Psoas muscle (tissue), 8 donors: ENCODE measurements around the gene RGL2. TPM values are rescaled to one million over a fixed set of nuclear protein-coding genes. Genes with fewer than 3 reads are reported as not detected.

Experiments
- ATAC-seq, 4 donors: fragments of 200-7000 bp; cut with Tn5 transposase; one replicate each; pipeline ENCODE4 v1.9.1; 2020; ENCODE audit warnings: moderate library complexity in 3 of 4, mild to moderate bottlenecking in 2 of 4
- DNase-seq, 2 donors: peaks; one replicate each; pipeline ENCODE4 v3.0.0-alpha.2; 2020
- H3K27ac ChIP-seq: fragments of 200-600 bp; one replicate; pipeline ENCODE4 v1.8.0; 2022
- H3K27me3 ChIP-seq, 3 donors: fragments of 200-600 bp in 1 of 3; one replicate each; pipeline versions ENCODE4 v1.6.1 to v1.8.0; 2013 to 2022; ENCODE audit warnings: low read length in 2 of 3, mild to moderate bottlenecking in 2 of 3, moderate library complexity in 1 of 3; ENCODE audit not compliant: insufficient read depth in 3 of 3
- H3K36me3 ChIP-seq, 2 donors: fragments of 200-600 bp in 1 of 2; one replicate each; pipeline versions ENCODE4 v1.6.1 to v1.8.0; 2013 to 2022; ENCODE audit warnings: low read depth in 1 of 2, mild to moderate bottlenecking in 1 of 2, moderate library complexity in 1 of 2; ENCODE audit not compliant: insufficient read depth in 1 of 2
- H3K4me1 ChIP-seq: fragments of 200-600 bp; one replicate; pipeline ENCODE4 v1.8.0; 2022
- H3K4me3 ChIP-seq: fragments of 200-600 bp; one replicate; pipeline ENCODE4 v1.8.0; 2022; ENCODE audit warnings: mild to moderate bottlenecking
- H3K9me3 ChIP-seq: fragments of 200-600 bp; one replicate; pipeline ENCODE4 v1.8.0; 2022
- CTCF ChIP-seq: fragments of 200-600 bp; IDR thresholded peaks from one replicate; pipeline ENCODE4 v1.8.0; 2022; ENCODE audit warnings: antibody characterized with exemption
- WGBS, 3 donors: extraction: QIAGEN DNeasy Blood & Tissue Kit; methylation state at CpG; one replicate each; pipeline versions ENCODE4 v1.1.6 to v1.1.7; 2013; 5-methylcytosine and 5-hydroxymethylcytosine counted together
- intact Hi-C, 2 donors: fragments of 100-400 bp; cut with DNase I; formaldehyde crosslinking; loops; one replicate each; pipeline versions ENCODE4 v1.11.0 to v1.14.2; 2022
- polyA plus RNA-seq, 3 donors: library from polyadenylated mRNA; stranded (reverse); fragments of 200-250 nt; gene quantifications; one replicate each; pipeline ENCODE4 v1.2.3, GENCODE V29; 2013
- total RNA-seq, 4 donors: library from RNA; stranded (reverse); fragmentation: NEBNext Ultra II Directional in 2 of 4; extraction: Animal tissue kit (Norgen Biotek cat#: 25700) in 2 of 4; gene quantifications; one replicate each; pipeline versions ENCODE4 v1.2.1 to v1.2.4, GENCODE V29; 2021 to 2023
- donor health status: healthy with polysubstance abuse.
- donor health status: DM: no; HTN: no; CAD: no; lungs with moderate emphysema.
- donor health status: Bipolar disorder and iron deficiency.
- donor health status: healthy.
- donor health status: DM: yes; HTN: yes; CAD: no.
- donor health status: DM: no; HTN: no; CAD: no.
- donor health status: DM: no; HTN: no; CAD: no.
- donor health status: DM: yes; HTN: yes; CAD: no.

The RGL2 gene
- total and polyA plus RNA-seq, 7 donors, result 30.5 to 66.1 (median 52.1) TPM

- peak; percentile 50 to 54 for DNase-seq
- peak in 3 of 4 donors; percentile 13 to 39 (median 25) for ATAC-seq
- TF ChIP-seq CTCF, result no peak
- Histone ChIP-seq H3K9me3 (no peaks in the 10 kb centered on the region), H3K36me3 (peaks cover 0 to 17% of the 10 kb centered on the region in 2 donors), H3K27me3 (no peaks in the 10 kb centered on the region), H3K27ac (peak overlapping the region; percentile 91), H3K4me3 (peak overlapping the region; percentile 98), H3K4me1 (peaks cover 31% of the 10 kb centered on the region)
- intact Hi-C loops, result loop anchor here in 1 of 2 donors (5.0 kb wide), 1 partner anchor 35 kb away; the partner anchor contains the start of gene B3GALT4
- 10 to 17% (median 15%) methylated on average over 29 of the region's 29 CpGs for WGBS, 3 donors
These were observed 13.8 kb upstream of the RGL2 start for GRCh38 chr6:33312361-33313104.

- Histone ChIP-seq H3K36me3 (peaks cover 2 to 61% of the 10 kb centered on the region in 2 donors), H3K9me3 (no peaks in the 10 kb centered on the region), H3K4me3 (no peak overlapping the region), H3K27me3 (no peaks in the 10 kb centered on the region), H3K4me1 (peaks cover 5% of the 10 kb centered on the region), H3K27ac (no peak overlapping the region)
- intact Hi-C loops, result no loop called here
- TF ChIP-seq CTCF, result no peak
- no peak for DNase-seq
- ATAC-seq, result no peak
- 86 to 89% (median 87%) methylated on average over 4 of the region's 4 CpGs for WGBS, 3 donors
These were observed 7.6 kb upstream of the RGL2 start for GRCh38 chr6:33306356-33306755.

- Histone ChIP-seq H3K4me1 (peaks cover 17% of the 10 kb centered on the region), H3K9me3 (no peaks in the 10 kb centered on the region), H3K4me3 (no peak overlapping the region), H3K27me3 (no peaks in the 10 kb centered on the region), H3K27ac (no peak overlapping the region), H3K36me3 (peaks cover 2 to 51% of the 10 kb centered on the region in 2 donors)
- intact Hi-C loops, result no loop called here
- no peak for DNase-seq
- WGBS, 3 donors, result 71 to 76% (median 76%) methylated on average over 8 of the region's 8 CpGs
- TF ChIP-seq CTCF, result no peak
- ATAC-seq, result peak in 1 of 4 donors; percentile 13
These were observed 6.3 kb upstream of the RGL2 start for GRCh38 chr6:33305052-33305451.

GRCh38 chr6:33304216-33304615, 5.5 kb upstream of the RGL2 start:
- ATAC-seq (no peak), DNase-seq (no peak)
- intact Hi-C loops, result no loop called here
- H3K9me3 ChIP-seq, result no peaks in the 10 kb centered on the region
- peaks cover 2 to 48% of the 10 kb centered on the region in 2 donors for H3K36me3 ChIP-seq
- peaks cover 17% of the 10 kb centered on the region for H3K4me1 ChIP-seq
- no peak for TF ChIP-seq CTCF
- H3K4me3 ChIP-seq, result no peak overlapping the region
- H3K27me3 ChIP-seq, result no peaks in the 10 kb centered on the region
- WGBS, 3 donors, result 86 to 89% (median 88%) methylated on average over 16 of the region's 16 CpGs
- H3K27ac ChIP-seq, result no peak overlapping the region
